Psoas muscle (tissue), 8 donors: ENCODE results near the gene MPPED2. TPM values are rescaled to one million over a fixed set of nuclear protein-coding genes. Genes with fewer than 3 reads are reported as not detected.

Experiments used
- ATAC-seq, 4 donors: fragments of 200-7000 bp; cut with Tn5 transposase; one replicate each; pipeline ENCODE4 v1.9.1; 2020; ENCODE audit warnings: moderate library complexity in 3 of 4, mild to moderate bottlenecking in 2 of 4
- DNase-seq, 2 donors: peaks; one replicate each; pipeline ENCODE4 v3.0.0-alpha.2; 2020
- H3K27ac ChIP-seq: fragments of 200-600 bp; one replicate; pipeline ENCODE4 v1.8.0; 2022
- H3K27me3 ChIP-seq, 3 donors: fragments of 200-600 bp in 1 of 3; one replicate each; pipeline versions ENCODE4 v1.6.1 to v1.8.0; 2013 to 2022; ENCODE audit warnings: low read length in 2 of 3, mild to moderate bottlenecking in 2 of 3, moderate library complexity in 1 of 3; ENCODE audit not compliant: insufficient read depth in 3 of 3
- H3K36me3 ChIP-seq, 2 donors: fragments of 200-600 bp in 1 of 2; one replicate each; pipeline versions ENCODE4 v1.6.1 to v1.8.0; 2013 to 2022; ENCODE audit warnings: low read depth in 1 of 2, mild to moderate bottlenecking in 1 of 2, moderate library complexity in 1 of 2; ENCODE audit not compliant: insufficient read depth in 1 of 2
- H3K4me1 ChIP-seq: fragments of 200-600 bp; one replicate; pipeline ENCODE4 v1.8.0; 2022
- H3K4me3 ChIP-seq: fragments of 200-600 bp; one replicate; pipeline ENCODE4 v1.8.0; 2022; ENCODE audit warnings: mild to moderate bottlenecking
- H3K9me3 ChIP-seq: fragments of 200-600 bp; one replicate; pipeline ENCODE4 v1.8.0; 2022
- CTCF ChIP-seq: fragments of 200-600 bp; IDR thresholded peaks from one replicate; pipeline ENCODE4 v1.8.0; 2022; ENCODE audit warnings: antibody characterized with exemption
- WGBS, 3 donors: extraction: QIAGEN DNeasy Blood & Tissue Kit; methylation state at CpG; one replicate each; pipeline versions ENCODE4 v1.1.6 to v1.1.7; 2013; 5-methylcytosine and 5-hydroxymethylcytosine counted together
- intact Hi-C, 2 donors: fragments of 100-400 bp; cut with DNase I; formaldehyde crosslinking; loops; one replicate each; pipeline versions ENCODE4 v1.11.0 to v1.14.2; 2022
- polyA plus RNA-seq, 3 donors: library from polyadenylated mRNA; stranded (reverse); fragments of 200-250 nt; gene quantifications; one replicate each; pipeline ENCODE4 v1.2.3, GENCODE V29; 2013
- total RNA-seq, 4 donors: library from RNA; stranded (reverse); fragmentation: NEBNext Ultra II Directional in 2 of 4; extraction: Animal tissue kit (Norgen Biotek cat#: 25700) in 2 of 4; gene quantifications; one replicate each; pipeline versions ENCODE4 v1.2.1 to v1.2.4, GENCODE V29; 2021 to 2023
- donor health status: healthy with polysubstance abuse.
- donor health status: DM: no; HTN: no; CAD: no; lungs with moderate emphysema.
- donor health status: Bipolar disorder and iron deficiency.
- donor health status: healthy.
- donor health status: DM: yes; HTN: yes; CAD: no.
- donor health status: DM: no; HTN: no; CAD: no.
- donor health status: DM: no; HTN: no; CAD: no.
- donor health status: DM: yes; HTN: yes; CAD: no.

MPPED2 gene
- total and polyA plus RNA-seq, 7 donors, result 0.44 to 7.9 (median 3.4) TPM

GRCh38 chr11:30445056-30445455 is 141.1 kb downstream of the MPPED2 start:
- ATAC-seq (no peak), DNase-seq (no peak)
- Histone ChIP-seq H3K9me3 (no peaks in the 10 kb centered on the region), H3K27ac (no peak overlapping the region), H3K4me1 (no peaks in the 10 kb centered on the region), H3K27me3 (no peaks in the 10 kb centered on the region), H3K4me3 (no peak overlapping the region), H3K36me3 (no peaks in the 10 kb centered on the region)
- intact Hi-C loops, result no loop called here
- TF ChIP-seq CTCF, result no peak
- 30 to 56% (median 41%) methylated on average over 2 of the region's 2 CpGs for WGBS, 3 donors

GRCh38 chr11:30440510-30440909 is 145.6 kb downstream of the MPPED2 start:
- TF ChIP-seq CTCF, result no peak
- Histone ChIP-seq H3K4me3 (no peak overlapping the region), H3K4me1 (no peaks in the 10 kb centered on the region), H3K36me3 (no peaks in the 10 kb centered on the region), H3K27me3 (no peaks in the 10 kb centered on the region), H3K9me3 (no peaks in the 10 kb centered on the region), H3K27ac (no peak overlapping the region)
- intact Hi-C loops, result no loop called here
- DNase-seq (no peak), ATAC-seq (peak in 3 of 4 donors; percentile 55 to 84 (median 74))
- WGBS, 3 donors, result 56 to 63% (median 56%) methylated on average over 4 of the region's 4 CpGs

- Histone ChIP-seq H3K9me3 (no peaks in the 10 kb centered on the region), H3K27ac (no peak overlapping the region), H3K4me3 (no peak overlapping the region), H3K27me3 (no peaks in the 10 kb centered on the region), H3K4me1 (peaks cover 26% of the 10 kb centered on the region), H3K36me3 (no peaks in the 10 kb centered on the region)
- no peak for ATAC-seq
- no peak for TF ChIP-seq CTCF
- WGBS, 3 donors, result 68 to 84% (median 77%) methylated on average over 3 of the region's 3 CpGs
- intact Hi-C loops, result no loop called here
- no peak for DNase-seq
Measured at GRCh38 chr11:30436801-30437200, 149.4 kb downstream of the MPPED2 start.

GRCh38 chr11:30435488-30435887 is 150.7 kb downstream of the MPPED2 start:
- no peak for TF ChIP-seq CTCF
- H3K4me3 ChIP-seq, result no peak overlapping the region
- peaks cover 28% of the 10 kb centered on the region for H3K4me1 ChIP-seq
- no peak overlapping the region for H3K27ac ChIP-seq
- ATAC-seq, result no peak
- DNase-seq, result no peak
- intact Hi-C loops, result no loop called here
- no peaks in the 10 kb centered on the region for H3K9me3 ChIP-seq
- H3K36me3 ChIP-seq, result no peaks in the 10 kb centered on the region
- no peaks in the 10 kb centered on the region for H3K27me3 ChIP-seq

GRCh38 chr11:30434901-30435300 is 151.3 kb downstream of the MPPED2 start:
- no peaks in the 10 kb centered on the region for H3K27me3 ChIP-seq
- no peaks in the 10 kb centered on the region for H3K36me3 ChIP-seq
- TF ChIP-seq CTCF, result no peak
- no peak overlapping the region for H3K4me3 ChIP-seq
- 86 to 89% (median 89%) methylated on average over 3 of the region's 3 CpGs for WGBS, 3 donors
- intact Hi-C loops, result no loop called here
- H3K9me3 ChIP-seq, result no peaks in the 10 kb centered on the region
- peaks cover 28% of the 10 kb centered on the region for H3K4me1 ChIP-seq
- no peak for ATAC-seq
- DNase-seq, result no peak
- H3K27ac ChIP-seq, result no peak overlapping the region
